K562 (cell line): ENCODE results near the gene DDAH1. TPM values are rescaled to one million over a fixed set of nuclear protein-coding genes. Genes with fewer than 3 reads are reported as not detected.

ENCODE experiments used
- ATAC-seq: fragments of 200-7000 bp; cut with Tn5 transposase; 3 replicates; pipeline ENCODE4 v1.9.1; 2020; ENCODE audit warnings: moderate library complexity
- BruUV-seq: library from RNA; stranded (reverse); fragments of 400-500 nt; replicated peaks from 2 replicates; lab custom pipeline; 2021; lab: Mats Ljungman, UMichigan
- CTCF ChIA-PET: fragments of 300-600 bp; formaldehyde crosslinking; extraction: SDS; loops from one replicate; lab custom pipeline; 2021; ENCODE audit warnings: low intra/inter-chr PET ratio; lab: Yijun Ruan, JAX
- POLR2A ChIA-PET: fragments of 300-600, 350-650 bp; sonication (Branson Sonifier 250); formaldehyde crosslinking; extraction: SDS; loops from one replicate; lab custom pipeline; 2021; ENCODE audit warnings: antibody characterized with exemption, inconsistent platforms; lab: Yijun Ruan, JAX
- DNase-seq, 4 experiments: peaks; one replicate each; pipeline versions ENCODE4 v3.0.0 to v3.0.0-alpha.2; 2011 to 2018; ENCODE audit warnings: low spot score in 3 of 4, mixed read lengths in 3 of 4; ENCODE audit errors: extremely low read depth in 1 of 4
- FAIRE-seq: peaks from 2 replicates; lab custom pipeline; 2011; peaks lifted over from hg19 to GRCh38; lab: Jason Lieb, UNC
- H2AFZ ChIP-seq: 2 replicates; pipeline ENCODE4 v1.6.0; 2011; ENCODE audit warnings: low read depth, low read length, control low read depth, inconsistent platforms
- H3K27ac ChIP-seq: fragments of 200-600 bp; 3 replicates; pipeline ENCODE4 v1.8.0; 2011; ENCODE audit warnings: low read depth, mild to moderate bottlenecking, control low read depth, inconsistent platforms, low read length, moderate library complexity, mixed read lengths; ENCODE audit errors: extremely low read depth
- H3K27me3 ChIP-seq, 2 experiments: fragments of 300-600 bp in 1 of 2; 2 replicates in 1 of 2; 3 replicates in 1 of 2; pipeline versions ENCODE4 v1.6.0 to v1.8.0; 2011; ENCODE audit warnings: inconsistent platforms in 2 of 2, low read length in 2 of 2, mild to moderate bottlenecking in 1 of 2, mixed read lengths in 1 of 2, moderate library complexity in 1 of 2; ENCODE audit not compliant: control insufficient read depth in 2 of 2, insufficient read depth in 2 of 2
- H3K36me3 ChIP-seq: fragments of 300-600 bp; 3 replicates; pipeline ENCODE4 v1.8.0; 2011; ENCODE audit warnings: mild to moderate bottlenecking, low read length, inconsistent platforms; ENCODE audit not compliant: control insufficient read depth, insufficient read depth
- H3K4me1 ChIP-seq, 2 experiments: fragments of 200-600 bp in 1 of 2; replicated peaks in 1 of 2; 2 replicates in 1 of 2; 3 replicates in 1 of 2; pipeline versions ENCODE4 v1.5.1 to v1.8.0; 2011; ENCODE audit warnings: inconsistent platforms in 2 of 2, low read length in 2 of 2, mild to moderate bottlenecking in 1 of 2, mixed read lengths in 1 of 2, moderate library complexity in 1 of 2; ENCODE audit not compliant: control insufficient read depth in 2 of 2, insufficient read depth in 2 of 2
- H3K4me2 ChIP-seq: 2 replicates; pipeline ENCODE4 v1.6.1; 2011; ENCODE audit warnings: low read length, control low read depth, inconsistent platforms, mixed read lengths; ENCODE audit not compliant: insufficient read depth
- H3K4me3 ChIP-seq: fragments of 200-600 bp; sonication (generic), shearing (Covaris generic); 2 replicates; pipeline ENCODE4 v1.5.1; 2016; ENCODE audit warnings: control low read depth, inconsistent platforms
- H3K79me2 ChIP-seq: fragments of 200-600 bp; 3 replicates; pipeline ENCODE4 v1.8.0; 2011; ENCODE audit warnings: low read length, inconsistent platforms; ENCODE audit not compliant: control insufficient read depth, insufficient read depth
- H3K9ac ChIP-seq, 2 experiments: 2 replicates each; pipeline versions ENCODE4 v1.6.0 to v1.6.1; 2011; ENCODE audit warnings: low read depth in 2 of 2, low read length in 2 of 2, control low read depth in 1 of 2, inconsistent platforms in 1 of 2, mild to moderate bottlenecking in 1 of 2, mixed read lengths in 1 of 2; ENCODE audit not compliant: insufficient read depth in 1 of 2
- H3K9me1 ChIP-seq: one replicate; pipeline ENCODE4 v1.6.0; 2011; ENCODE audit warnings: inconsistent platforms, mild to moderate bottlenecking, low read length, moderate library complexity; ENCODE audit not compliant: control insufficient read depth, insufficient read depth
- H3K9me3 ChIP-seq: replicated peaks from 2 replicates; pipeline ENCODE4 v1.5.1; 2011; ENCODE audit warnings: low read depth, low read length, inconsistent platforms; ENCODE audit not compliant: control insufficient read depth, insufficient read depth
- H4K20me1 ChIP-seq: replicated peaks from 2 replicates; pipeline ENCODE4 v1.6.1; 2011; ENCODE audit warnings: low read length, inconsistent platforms, mixed read lengths; ENCODE audit not compliant: control insufficient read depth, insufficient read depth
- EGR1 ChIP-seq: fragments of 450-650 bp; conservative IDR thresholded peaks from 2 replicates; pipeline ENCODE4 v1.6.1; 2017; ENCODE audit warnings: mild to moderate bottlenecking
- GATAD2A ChIP-seq: fragments of 450-650 bp; IDR thresholded peaks from 2 replicates; pipeline ENCODE4 v1.6.1; 2017
- HES1 ChIP-seq: fragments of 450-650 bp; IDR thresholded peaks from 2 replicates; pipeline ENCODE4 v1.6.1; 2016; ENCODE audit warnings: low read depth, mild to moderate bottlenecking, moderate library complexity
- MXI1 ChIP-seq: IDR thresholded peaks from 2 replicates; pipeline ENCODE4 v1.6.1; 2011; ENCODE audit warnings: low read depth, mild to moderate bottlenecking, improper control_type of control experiment, low read length
- SAP30 ChIP-seq: fragments of 200-600 bp; sonication (generic); IDR thresholded peaks from 2 replicates; pipeline ENCODE4 v1.6.1; 2012; ENCODE audit warnings: borderline replicate concordance, low read depth, mild to moderate bottlenecking, moderate library complexity, low read length, control low read depth, inconsistent platforms; ENCODE audit not compliant: insufficient read depth, poor library complexity, severe bottlenecking
- SMARCC2 ChIP-seq: fragments of 450-650 bp; IDR thresholded peaks from 2 replicates; pipeline ENCODE4 v1.6.1; 2017; ENCODE audit warnings: antibody characterized with exemption, moderate library complexity, mild to moderate bottlenecking, low read depth
- ZBTB9 ChIP-seq: fragments of 450-650 bp; formaldehyde crosslinking; IDR thresholded peaks from 2 replicates; pipeline ENCODE4 v1.4.0; 2020; ENCODE audit warnings: mild to moderate bottlenecking, moderate library complexity
- ZKSCAN8 ChIP-seq: fragments of 200-800 bp; sonication (Bioruptor generic); IDR thresholded peaks from 2 replicates; pipeline ENCODE4 v1.6.1; 2016; ENCODE audit warnings: missing genetic modification characterization, missing compliant biosample characterization
- ZNF764 ChIP-seq: fragments of 250-450 bp; sonication (Bioruptor Pico); IDR thresholded peaks from 2 replicates; pipeline ENCODE4 v1.4.0; 2020; ENCODE audit warnings: low read depth, mild to moderate bottlenecking, moderate library complexity
- WGBS: fragments of 100-300 bp; shearing (Covaris generic); methylation state at CpG from one replicate; pipeline ENCODE4 v1.1.6; 2016; ENCODE audit warnings: low coverage, mixed read lengths; ENCODE audit not compliant: insufficient coverage; ENCODE audit errors: missing lambda C conversion rate; 5-methylcytosine and 5-hydroxymethylcytosine counted together
- in situ Hi-C: fragments of 300-500 bp; cut with MboI; formaldehyde crosslinking; loops from 4 replicates; pipeline ENCODE4 v1.15.0; 2018; ENCODE audit warnings: inconsistent platforms, mixed read lengths
- intact Hi-C: fragments of 100-400 bp; cut with micrococcal nuclease; formaldehyde crosslinking; loops from 2 replicates; pipeline ENCODE4 v1.14.2; 2022
- polyA plus RNA-seq, 8 experiments: library from polyadenylated mRNA; depleted of rRNA in 4 of 8; stranded (reverse) in 5 of 8; unstranded in 3 of 8; fragments of >200 nt; fragmentation: Nextera tagmentation in 2 of 8; fragmentation: Illumina TruSeq in 1 of 8; extraction: Ambion mirVana in 2 of 8; extraction: Trizol in 1 of 8; gene quantifications; 2 replicates each; pipeline versions ENCODE4 v1.2.1 to v1.2.3, GENCODE V29; 2011 to 2014; ENCODE audit warnings: inconsistent platforms in 1 of 8, missing spikeins in 1 of 8
- total RNA-seq, 7 experiments: library from RNA; depleted of rRNA in 6 of 7; stranded (reverse); fragments of >200 nt in 6 of 7; fragmentation: Illumina TruSeq in 2 of 7; extraction: Trizol in 2 of 7; gene quantifications; 2 replicates each; pipeline versions ENCODE4 v1.2.1 to v1.2.3, GENCODE V29; 2011 to 2021; ENCODE audit warnings: low replicate concordance in 1 of 7
- TF ChIP-seq, protein P1 (sequence below): fragments of 250-450 bp; sonication (Bioruptor Pico); IDR thresholded peaks from 2 replicates; pipeline ENCODE4 v1.5.0; 2021

DDAH1 gene
- total and polyA plus RNA-seq, 9 of the 15 experiments (the other 6 are each of a cell fraction or from before 2014, with no cell fraction given): 0.04 to 0.24 (median 0.10) TPM

DNA sequence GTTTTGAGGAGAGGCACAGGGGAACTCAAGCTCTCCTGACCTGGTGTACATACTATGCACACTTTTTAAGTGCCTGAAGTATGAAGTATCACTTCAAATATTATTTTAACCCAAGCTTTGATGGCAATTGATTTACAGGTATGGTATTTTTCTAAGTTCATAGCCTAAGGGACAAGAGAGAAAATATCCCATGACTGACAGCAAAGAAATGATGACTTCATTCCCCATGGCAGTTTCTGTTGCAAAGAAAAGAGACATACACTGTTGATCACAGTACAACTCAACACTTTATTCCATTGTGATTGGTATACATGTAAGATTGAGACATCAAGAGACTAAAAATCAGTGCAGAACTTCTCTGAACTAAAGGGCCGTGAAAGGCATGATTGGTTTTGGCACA is 146.7 kb downstream of the DDAH1 start:
- TF ChIP-seq, protein P1, sequence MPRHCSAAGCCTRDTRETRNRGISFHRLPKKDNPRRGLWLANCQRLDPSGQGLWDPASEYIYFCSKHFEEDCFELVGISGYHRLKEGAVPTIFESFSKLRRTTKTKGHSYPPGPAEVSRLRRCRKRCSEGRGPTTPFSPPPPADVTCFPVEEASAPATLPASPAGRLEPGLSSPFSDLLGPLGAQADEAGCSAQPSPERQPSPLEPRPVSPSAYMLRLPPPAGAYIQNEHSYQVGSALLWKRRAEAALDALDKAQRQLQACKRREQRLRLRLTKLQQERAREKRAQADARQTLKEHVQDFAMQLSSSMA (CRISPR knock-in tag): no peak
- Histone ChIP-seq H2AFZ (no peak overlapping the region), H3K27me3 (peaks cover 5 to 7% of the 10 kb centered on the region in 2 experiments; a peak in 2 of 5 replicates), H3K4me1 (no peaks in the 10 kb centered on the region), H4K20me1 (no peaks in the 10 kb centered on the region), H3K27ac (no peak overlapping the region), H3K9me3 (no peaks in the 10 kb centered on the region), H3K9me1 (no peaks in the 10 kb centered on the region), H3K9ac (no peak overlapping the region), H3K36me3 (no peaks in the 10 kb centered on the region), H3K4me2 (no peak overlapping the region), H3K4me3 (no peak overlapping the region), H3K79me2 (no peaks in the 10 kb centered on the region)
- CTCF ChIA-PET: no interaction called here
- in situ Hi-C loops (no loop called here), intact Hi-C loops (no loop called here)
- POLR2A ChIA-PET: no interaction called here
- 0% methylated on average over 1 of the region's 1 CpG for WGBS
- FAIRE-seq (no peak), ATAC-seq (no peak), DNase-seq (no peak)
- no TSS peak for BruUV-seq

GRCh38 chr1:85317560-85317959 is 147.4 kb downstream of the DDAH1 start:
- no peak for FAIRE-seq

More at GRCh38 chr1:85317560-85317959, 147.4 kb downstream of the DDAH1 start:
- 3% methylated on average over 5 of the region's 5 CpGs for WGBS
- Histone ChIP-seq H2AFZ (no peak overlapping the region), H3K9ac (no peak overlapping the region)
- no peak for TF ChIP-seq ZNF764 (CRISPR knock-in tag)
- no peak for TF ChIP-seq ZKSCAN8 (CRISPR knock-in tag)
- TF ChIP-seq ZBTB9 (CRISPR knock-in tag): no peak
- no peak for TF ChIP-seq GATAD2A
- no peak for TF ChIP-seq SMARCC2
- no peak for TF ChIP-seq MXI1
- no peak for TF ChIP-seq SAP30
- TF ChIP-seq HES1: no peak
- TF ChIP-seq EGR1: no peak
- TF ChIP-seq, all 486 proteins: peak for 0
- Histone ChIP-seq H3K4me1 (no peaks in the 10 kb centered on the region), H3K9me1 (no peaks in the 10 kb centered on the region), H3K27ac (no peak overlapping the region), H3K36me3 (no peaks in the 10 kb centered on the region), H3K4me2 (no peak overlapping the region), H3K27me3 (peaks cover 5 to 7% of the 10 kb centered on the region in 2 experiments; a peak in 2 of 5 replicates), H3K4me3 (no peak overlapping the region), H4K20me1 (no peaks in the 10 kb centered on the region), H3K79me2 (no peaks in the 10 kb centered on the region), H3K9me3 (no peaks in the 10 kb centered on the region)
- ChIA-PET POLR2A (no interaction called here), CTCF (no interaction called here)
- intact Hi-C loops (no loop called here), in situ Hi-C loops (no loop called here)
- no peak for ATAC-seq
- DNase-seq: no peak
- no TSS peak for BruUV-seq
